Measurements from ENCODE around the gene LETM1. TPM values are rescaled to one million over a fixed set of nuclear protein-coding genes. Genes with fewer than 3 reads are reported as not detected.

The LETM1 gene
- total RNA-seq, 1 donor from 2014 or later, result 65.3 TPM

- no peak for DNase-seq (ENCODE audit: extremely low read depth, low read depth, low spot score)
Measured at GRCh38 chr4:1766106-1767060, 89.6 kb downstream of the LETM1 start.

- no peak for DNase-seq (ENCODE audit: extremely low read depth, low read depth, low spot score)
Measured at GRCh38 chr4:1765409-1766072, 90.4 kb downstream of the LETM1 start.

- DNase-seq (ENCODE audit: extremely low read depth, low read depth, low spot score), result no peak
Measured at GRCh38 chr4:1764670-1765069, 91.3 kb downstream of the LETM1 start.

- DNase-seq (ENCODE audit: extremely low read depth, low read depth, low spot score), result no peak
Measured at GRCh38 chr4:1763550-1764080, 92.3 kb downstream of the LETM1 start.

GRCh38 chr4:1763070-1763549, 92.8 kb downstream of the LETM1 start:
- DNase-seq (ENCODE audit: extremely low read depth, low read depth, low spot score), result no peak

- no peak for DNase-seq (ENCODE audit: extremely low read depth, low read depth, low spot score)
Measured at GRCh38 chr4:1762264-1763010, 93.5 kb downstream of the LETM1 start.

Other genes starting within 250 kb of the LETM1 start
- 2.7 and 7.8 TPM in 2 replicates for gene FAM53A, start 171.8 kb downstream of the LETM1 start, total RNA-seq
- 75.4 and 78.5 TPM in 2 replicates for gene SLBP, start 143.8 kb downstream of the LETM1 start, total RNA-seq
- gene TMEM129, start 134.8 kb downstream of the LETM1 start, total RNA-seq, result 45.7 and 49.5 TPM in 2 replicates
- gene TACC3, start 134.6 kb downstream of the LETM1 start, total RNA-seq, result 26.7 and 40.1 TPM in 2 replicates
- gene FGFR3, start 62.9 kb downstream of the LETM1 start, total RNA-seq, result 0.05 and 2.1 TPM in 2 replicates
- 41.9 and 49.8 TPM in 2 replicates for gene NSD2, start 15.2 kb upstream of the LETM1 start, total RNA-seq
- gene NELFA, start 152.8 kb upstream of the LETM1 start, total RNA-seq, result 14.7 and 21.8 TPM in 2 replicates
- gene NAT8L, start 203.2 kb upstream of the LETM1 start, total RNA-seq, result 0.05 TPM in 1 of 2 replicates, not detected in the other